Fibroblast of skin of left biceps (primary cell): ENCODE data around the gene LMX1A.

Source experiments
- DNase-seq, 2 experiments: peaks; one replicate each; pipeline ENCODE4 v3.0.0-alpha.2; 2013; ENCODE audit warnings: low read depth in 2 of 2

Gene LMX1A

GRCh38 chr1:165222580-165222979 lies 133.9 kb downstream of the LMX1A start:
- no peak for DNase-seq

- DNase-seq: no peak
Observed at GRCh38 chr1:165218731-165219130, 137.8 kb downstream of the LMX1A start.

GRCh38 chr1:165217958-165218357 lies 138.6 kb downstream of the LMX1A start:
- DNase-seq: no peak

GRCh38 chr1:165216254-165216653 lies 140.3 kb downstream of the LMX1A start:
- no peak for DNase-seq

GRCh38 chr1:165215676-165216075 lies 140.8 kb downstream of the LMX1A start:
- DNase-seq: no peak

- no peak for DNase-seq
Observed at GRCh38 chr1:165212229-165212628, 144.3 kb downstream of the LMX1A start.

- no peak for DNase-seq
Observed at GRCh38 chr1:165207853-165208515, 148.5 kb downstream of the LMX1A start.

GRCh38 chr1:165205145-165205544 lies 151.4 kb downstream of the LMX1A start:
- no peak for DNase-seq

- no peak for DNase-seq
Observed at GRCh38 chr1:165204548-165204947, 152.0 kb downstream of the LMX1A start.

GRCh38 chr1:165191087-165191486 lies 165.4 kb downstream of the LMX1A start:
- no peak for DNase-seq

GRCh38 chr1:165189913-165190312 lies 166.6 kb downstream of the LMX1A start:
- DNase-seq: no peak

GRCh38 chr1:165189011-165189410 lies 167.5 kb downstream of the LMX1A start:
- DNase-seq: no peak

- DNase-seq: no peak
Observed at GRCh38 chr1:165187031-165188009, 169.2 kb downstream of the LMX1A start.

- no peak for DNase-seq
Observed at GRCh38 chr1:165185161-165185889, 171.2 kb downstream of the LMX1A start.

- no peak for DNase-seq
Observed at GRCh38 chr1:165182975-165183374, 173.5 kb downstream of the LMX1A start.

GRCh38 chr1:165179306-165179705 lies 177.2 kb downstream of the LMX1A start:
- DNase-seq: no peak

GRCh38 chr1:165174491-165174890 lies 182.0 kb downstream of the LMX1A start:
- no peak for DNase-seq

GRCh38 chr1:165173818-165174217 lies 182.7 kb downstream of the LMX1A start:
- DNase-seq: no peak

GRCh38 chr1:165173409-165173808 lies 183.1 kb downstream of the LMX1A start:
- DNase-seq: no peak

- DNase-seq: no peak
Observed at GRCh38 chr1:165172666-165173065, 183.8 kb downstream of the LMX1A start.

- DNase-seq: no peak
Observed at GRCh38 chr1:165169729-165170128, 186.8 kb downstream of the LMX1A start.

- no peak for DNase-seq
Observed at GRCh38 chr1:165169028-165169427, 187.5 kb downstream of the LMX1A start.
